Measurements from ENCODE around the gene KLF16. TPM values are rescaled to one million over a fixed set of nuclear protein-coding genes. Genes with fewer than 3 reads are reported as not detected.

The KLF16 gene
- polyA plus RNA-seq, 4 donors, result 7.8 to 18.6 (median 14.0) TPM

DNA sequence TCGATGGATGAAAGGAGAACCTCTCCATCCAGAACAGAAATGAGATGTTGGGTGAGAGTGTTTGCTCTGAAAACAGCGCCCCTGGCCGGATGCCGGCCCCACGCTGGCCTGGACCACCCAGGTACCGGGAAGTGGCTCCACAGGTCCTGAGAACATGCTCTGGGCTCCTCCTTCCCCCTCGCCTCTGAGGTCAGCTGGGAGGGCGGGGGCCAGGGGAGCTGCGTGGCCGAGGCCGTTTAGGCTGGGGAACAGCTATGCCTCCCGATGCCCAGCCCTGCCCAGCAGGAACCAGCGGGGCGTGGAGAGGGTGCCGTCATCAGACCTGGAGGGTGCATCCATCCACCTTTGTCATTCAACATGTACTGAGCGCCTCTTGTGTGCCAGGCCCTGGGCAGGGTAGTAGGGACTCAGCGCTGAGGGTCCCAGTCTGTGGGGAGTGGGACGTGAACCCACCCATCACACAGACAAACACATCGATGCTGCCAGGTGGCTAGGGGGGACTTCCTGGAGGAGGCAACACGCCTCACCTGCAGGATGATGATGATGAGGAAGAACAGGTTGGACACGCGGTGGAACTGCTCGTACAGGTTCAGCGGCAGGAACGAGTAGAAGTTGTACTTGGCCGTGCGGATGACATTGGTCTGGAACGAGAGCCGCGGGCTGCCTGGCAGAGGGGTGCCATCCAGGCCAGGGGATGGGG is 55.5 kb downstream of the KLF16 start:
- no peaks in the 10 kb centered on the region for H3K36me3 ChIP-seq (ENCODE audit: control insufficient read depth in 3 of 3, insufficient read depth in 2 of 3, low read depth in 1 of 3, low read length in 3 of 3)
- H3K27me3 ChIP-seq (ENCODE audit: control insufficient read depth in 3 of 3, insufficient read depth in 3 of 3, low read length in 3 of 3), result peaks cover 0 to 2% (median 0%) of the 10 kb centered on the region in 3 donors
- DNase-seq (no peak), FAIRE-seq (no peak)
- H3K4me1 ChIP-seq (ENCODE audit: control insufficient read depth in 3 of 3, insufficient read depth in 2 of 3, low read depth in 1 of 3, low read length in 2 of 3), result peaks cover 0 to 5% (median 3%) of the 10 kb centered on the region in 3 donors
- WGBS, 3 donors, result 48 to 74% (median 59%) methylated on average over 30 of the region's 30 CpGs
- H3K27ac ChIP-seq (ENCODE audit: low read depth in 1 of 3, low read length in 2 of 3), result no peak overlapping the region
- H3K4me3 ChIP-seq (ENCODE audit: low read depth in 1 of 3, low read length in 3 of 3), result no peak overlapping the region
- no peaks in the 10 kb centered on the region for H3K9me3 ChIP-seq (ENCODE audit: control insufficient read depth in 2 of 2, insufficient read depth in 1 of 2, low read depth in 1 of 2, low read length in 1 of 2)

DNA sequence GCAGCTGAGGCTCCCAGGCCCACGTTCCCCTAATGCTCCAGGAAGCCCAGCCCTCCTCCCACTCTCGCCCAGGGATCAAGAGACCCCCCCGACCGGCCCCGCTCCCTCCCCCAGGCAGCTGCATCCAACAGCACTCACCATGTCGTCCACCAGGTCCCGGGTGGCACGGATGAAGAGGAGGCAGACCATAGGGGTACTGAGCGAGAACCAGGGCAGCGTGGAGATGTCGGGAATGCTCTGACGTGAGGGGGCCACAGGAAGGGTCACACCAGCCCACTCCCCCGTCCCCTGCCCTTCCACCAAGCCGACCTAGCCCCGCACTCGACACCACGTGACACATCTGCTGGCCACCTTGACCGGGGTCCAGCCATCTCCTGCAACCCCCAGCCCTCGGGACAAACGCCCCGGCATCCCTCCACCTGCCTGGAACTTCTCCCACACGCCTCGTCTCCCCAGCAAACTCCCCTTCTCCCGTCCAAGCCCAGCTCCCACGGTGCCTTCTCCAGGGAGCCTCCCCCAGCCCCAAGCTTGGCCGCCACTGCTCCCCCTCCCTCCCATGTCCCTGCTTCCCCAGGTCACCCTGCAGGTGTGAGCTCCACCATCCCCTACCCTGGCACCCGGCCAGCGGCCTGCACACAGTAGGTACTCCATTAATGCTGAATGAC is 56.2 kb downstream of the KLF16 start:
- WGBS, 3 donors, result 56 to 69% (median 62%) methylated on average over 19 to 28 of the region's 28 CpGs
- no peak for DNase-seq

DNA sequence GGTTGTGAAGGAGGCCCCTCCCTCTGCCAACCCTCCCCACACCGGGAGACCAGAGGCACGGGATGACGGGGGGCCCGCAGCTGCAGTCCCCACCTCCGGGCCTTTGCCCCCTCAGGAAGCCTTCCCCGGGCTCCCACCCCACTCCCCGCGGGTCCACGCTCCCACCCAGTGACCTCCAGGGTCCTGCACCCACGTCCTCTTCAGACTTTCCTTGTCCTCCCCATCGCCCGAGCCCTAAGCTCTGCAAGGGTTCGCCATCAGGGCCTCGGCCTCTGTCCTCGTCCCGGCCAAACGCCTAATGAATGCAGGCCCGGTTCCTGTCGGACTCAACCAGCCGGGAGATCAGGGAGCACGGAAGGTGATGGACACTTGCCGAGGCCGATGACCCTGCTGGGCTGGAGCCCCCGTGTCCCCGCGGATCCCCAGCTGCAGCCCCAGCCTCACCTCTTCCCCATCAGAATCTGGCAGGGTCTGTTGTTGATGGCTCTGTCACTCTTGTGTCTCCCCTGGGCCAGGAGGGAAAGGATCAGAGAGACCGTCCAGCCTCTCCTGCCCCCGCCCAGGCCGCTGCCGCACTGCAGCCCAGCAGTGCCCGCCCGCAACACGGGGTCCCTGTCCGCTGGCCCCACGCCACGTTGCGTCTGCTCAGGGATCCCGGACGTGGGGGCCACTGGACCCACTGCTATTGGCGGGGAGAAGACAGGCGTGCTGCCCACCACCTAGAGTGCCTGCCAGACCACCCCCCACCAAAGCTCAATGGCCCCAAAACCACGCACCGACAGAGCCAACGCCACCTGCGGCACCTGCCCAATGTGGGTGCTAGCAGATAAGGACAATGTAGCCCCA is 57.0 kb downstream of the KLF16 start:
- Histone ChIP-seq H3K36me3 (ENCODE audit: control insufficient read depth in 3 of 3, insufficient read depth in 2 of 3, low read depth in 1 of 3, low read length in 3 of 3) (no peaks in the 10 kb centered on the region), H3K4me1 (ENCODE audit: control insufficient read depth in 3 of 3, insufficient read depth in 2 of 3, low read depth in 1 of 3, low read length in 2 of 3) (no peaks in the 10 kb centered on the region), H3K9me3 (ENCODE audit: control insufficient read depth in 2 of 2, insufficient read depth in 1 of 2, low read depth in 1 of 2, low read length in 1 of 2) (no peaks in the 10 kb centered on the region), H3K4me3 (ENCODE audit: low read depth in 1 of 3, low read length in 3 of 3) (no peak overlapping the region), H3K27me3 (ENCODE audit: control insufficient read depth in 3 of 3, insufficient read depth in 3 of 3, low read length in 3 of 3) (peaks cover 0 to 2% (median 0%) of the 10 kb centered on the region in 3 donors), H3K27ac (ENCODE audit: low read depth in 1 of 3, low read length in 2 of 3) (no peak overlapping the region)
- FAIRE-seq (no peak), DNase-seq (no peak)
- WGBS, 3 donors, result 68 to 80% (median 80%) methylated on average over 40 to 45 of the region's 45 CpGs

More for the DNA sequence above, 56.2 kb downstream of the KLF16 start:
- Histone ChIP-seq H3K27me3 (ENCODE audit: control insufficient read depth in 3 of 3, insufficient read depth in 3 of 3, low read length in 3 of 3) (peaks cover 0 to 2% (median 0%) of the 10 kb centered on the region in 3 donors), H3K36me3 (ENCODE audit: control insufficient read depth in 3 of 3, insufficient read depth in 2 of 3, low read depth in 1 of 3, low read length in 3 of 3) (no peaks in the 10 kb centered on the region), H3K27ac (ENCODE audit: low read depth in 1 of 3, low read length in 2 of 3) (no peak overlapping the region), H3K4me3 (ENCODE audit: low read depth in 1 of 3, low read length in 3 of 3) (no peak overlapping the region), H3K9me3 (ENCODE audit: control insufficient read depth in 2 of 2, insufficient read depth in 1 of 2, low read depth in 1 of 2, low read length in 1 of 2) (no peaks in the 10 kb centered on the region), H3K4me1 (ENCODE audit: control insufficient read depth in 3 of 3, insufficient read depth in 2 of 3, low read depth in 1 of 3, low read length in 2 of 3) (peaks cover 0 to 5% (median 0%) of the 10 kb centered on the region in 3 donors)
- FAIRE-seq, result no peak

DNA sequence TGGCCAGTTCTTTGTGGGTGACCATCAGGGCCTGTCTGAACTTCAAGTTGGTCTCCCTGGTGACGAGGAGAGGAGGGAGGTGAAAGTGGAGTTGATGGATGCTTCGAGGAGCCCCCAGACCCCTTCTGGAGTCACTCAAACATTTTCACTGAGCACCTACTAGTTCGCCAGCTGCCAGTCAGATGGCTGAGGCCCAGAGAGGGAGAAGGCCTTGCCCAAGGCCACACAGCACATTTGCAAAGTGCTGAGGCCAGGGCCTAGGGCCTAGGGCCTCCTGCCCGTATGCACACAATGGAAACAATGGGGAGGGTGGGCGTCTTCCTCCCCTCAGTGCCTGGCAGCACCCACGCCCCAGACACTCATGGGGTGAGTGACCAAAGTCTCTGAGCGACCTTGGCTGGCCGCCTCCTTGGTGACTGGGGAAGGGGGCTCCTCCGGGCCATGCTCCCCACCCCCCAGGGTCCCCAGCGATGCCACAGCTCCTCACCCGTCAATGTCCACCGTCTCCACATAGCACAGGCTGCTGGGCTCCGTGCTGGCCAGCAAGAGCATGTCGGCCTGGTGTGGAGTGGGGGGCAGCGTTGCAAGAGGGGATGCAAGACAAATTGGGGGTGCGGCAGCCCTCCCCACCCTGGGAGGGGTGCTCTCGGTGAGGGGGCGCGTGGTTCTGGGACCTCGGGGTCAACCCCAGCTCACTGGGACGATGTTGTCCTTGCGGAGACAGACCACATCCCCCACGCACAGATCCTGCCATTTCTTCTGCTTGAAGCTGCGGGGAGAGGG is 57.8 kb downstream of the KLF16 start:
- no peak overlapping the region for H3K4me3 ChIP-seq (ENCODE audit: low read depth in 1 of 3, low read length in 3 of 3)
- DNase-seq, result no peak
- no peaks in the 10 kb centered on the region for H3K4me1 ChIP-seq (ENCODE audit: control insufficient read depth in 3 of 3, insufficient read depth in 2 of 3, low read depth in 1 of 3, low read length in 2 of 3)
- H3K9me3 ChIP-seq (ENCODE audit: control insufficient read depth in 2 of 2, insufficient read depth in 1 of 2, low read depth in 1 of 2, low read length in 1 of 2), result no peaks in the 10 kb centered on the region
- 82 to 89% (median 82%) methylated on average over 22 to 24 of the region's 24 CpGs for WGBS, 3 donors
- H3K27ac ChIP-seq (ENCODE audit: low read depth in 1 of 3, low read length in 2 of 3), result no peak overlapping the region
- FAIRE-seq, result no peak
- peaks cover 0 to 2% (median 0%) of the 10 kb centered on the region in 3 donors for H3K27me3 ChIP-seq (ENCODE audit: control insufficient read depth in 3 of 3, insufficient read depth in 3 of 3, low read length in 3 of 3)
- H3K36me3 ChIP-seq (ENCODE audit: control insufficient read depth in 3 of 3, insufficient read depth in 2 of 3, low read depth in 1 of 3, low read length in 3 of 3), result no peaks in the 10 kb centered on the region

DNA sequence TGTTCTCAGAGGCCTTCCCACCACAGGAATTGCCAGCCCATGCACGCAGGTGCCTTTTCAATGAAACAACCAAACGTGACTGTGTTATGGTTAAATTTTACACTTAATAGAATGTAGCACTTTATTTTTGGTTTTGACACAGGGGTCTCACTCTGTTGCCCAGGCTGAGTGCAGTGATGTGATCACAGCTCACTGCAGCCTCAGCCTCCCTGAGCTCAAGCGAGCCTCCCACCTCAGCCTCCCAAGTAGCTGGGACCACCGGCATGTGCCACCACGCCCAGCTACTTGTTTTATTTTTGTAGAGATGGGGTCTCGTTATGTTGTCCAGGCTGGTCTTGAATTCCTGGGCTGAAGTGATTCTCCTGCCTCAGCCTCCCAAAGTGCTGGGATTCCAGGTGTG is 58.5 kb downstream of the KLF16 start:
- Histone ChIP-seq H3K4me1 (ENCODE audit: control insufficient read depth in 3 of 3, insufficient read depth in 2 of 3, low read depth in 1 of 3, low read length in 2 of 3) (no peaks in the 10 kb centered on the region), H3K9me3 (ENCODE audit: control insufficient read depth in 2 of 2, insufficient read depth in 1 of 2, low read depth in 1 of 2, low read length in 1 of 2) (no peaks in the 10 kb centered on the region), H3K27me3 (ENCODE audit: control insufficient read depth in 3 of 3, insufficient read depth in 3 of 3, low read length in 3 of 3) (peaks cover 0 to under 1% (median 0%) of the 10 kb centered on the region in 3 donors), H3K36me3 (ENCODE audit: control insufficient read depth in 3 of 3, insufficient read depth in 2 of 3, low read depth in 1 of 3, low read length in 3 of 3) (no peaks in the 10 kb centered on the region), H3K27ac (ENCODE audit: low read depth in 1 of 3, low read length in 2 of 3) (no peak overlapping the region), H3K4me3 (ENCODE audit: low read depth in 1 of 3, low read length in 3 of 3) (no peak overlapping the region)
- DNase-seq (no peak), FAIRE-seq (no peak)
- WGBS, 3 donors, result 82 to 88% (median 86%) methylated on average over 6 of the region's 6 CpGs

Other genes with a start within 250 kb of the KLF16 start
- gene TCF3, start 211.0 kb downstream of the KLF16 start, polyA plus RNA-seq, result 10 to 100 TPM; 43.2 to 68.9 (median 52.7) TPM
- under 1 TPM; under 0.01 to 0.46 (median 0.15) TPM for gene ONECUT3, start 110.1 kb downstream of the KLF16 start, polyA plus RNA-seq
- under 1 TPM in 3 of 4 donors, not detected in 1; 0.45 to 0.52 (median 0.47) TPM for gene ATP8B3, start 51.3 kb downstream of the KLF16 start, polyA plus RNA-seq
- gene REXO1, start 15.1 kb downstream of the KLF16 start, polyA plus RNA-seq, result 10 to 100 TPM; 18.4 to 31.8 (median 23.6) TPM
- 10 to 100 TPM; 49.1 to 79.6 (median 62.0) TPM for gene ABHD17A, start 21.9 kb upstream of the KLF16 start, polyA plus RNA-seq
- gene ADAT3, start 41.8 kb upstream of the KLF16 start, polyA plus RNA-seq, result 10 to 100 TPM in 3 of 4 donors, 1 to 10 TPM in 1; 4.7 to 38.1 (median 23.1) TPM
- gene SCAMP4, start 41.8 kb upstream of the KLF16 start, polyA plus RNA-seq, result 10 to 100 TPM; 31.3 to 39.4 (median 36.0) TPM
- 10 to 100 TPM; 31.3 to 52.8 (median 42.0) TPM for gene CSNK1G2, start 77.6 kb upstream of the KLF16 start, polyA plus RNA-seq
- gene BTBD2, start 152.1 kb upstream of the KLF16 start, polyA plus RNA-seq, result 100 to 1,000 TPM in 1 of 4 donors, 10 to 100 TPM in 3; 32.7 to 101 (median 53.0) TPM
- 100 to 1,000 TPM in 1 of 4 donors, 10 to 100 TPM in 3; 47.6 to 101 (median 88.9) TPM for gene MKNK2, start 187.7 kb upstream of the KLF16 start, polyA plus RNA-seq
- 10 to 100 TPM in 3 of 4 donors, 1 to 10 TPM in 1; 7.6 to 18.3 (median 14.5) TPM for gene MOB3A, start 232.7 kb upstream of the KLF16 start, polyA plus RNA-seq
- 1 to 10 TPM; 2.4 to 5.8 (median 4.2) TPM for gene IZUMO4, start 233.3 kb upstream of the KLF16 start, polyA plus RNA-seq

Data from small intestine (tissue), 7 donors.